PC-3 (cell line): Measurements from ENCODE around the gene MOB3A. TPM values are rescaled to one million over a fixed set of nuclear protein-coding genes. Genes with fewer than 3 reads are reported as not detected.
A peak's percentile ranks its signal among the peaks of the same experiment; 100 is the strongest.

Experiments
- ATAC-seq: fragments of 200-7000 bp; cut with Tn5 transposase; 2 replicates; pipeline ENCODE4 v1.9.1; 2020; ENCODE audit warnings: mild to moderate bottlenecking, moderate library complexity
- BruUV-seq: library from RNA; stranded (reverse); fragments of 400-500 nt; replicated peaks from 2 replicates; lab custom pipeline; 2021; lab: Mats Ljungman, UMichigan
- CTCF ChIA-PET: fragments of 300-600 bp; sonication (Branson Sonifier 250); formaldehyde crosslinking; loops from one replicate; lab custom pipeline; 2022; ENCODE audit warnings: antibody characterized with exemption; lab: Charles Lee
- POLR2A ChIA-PET: fragments of 300-600 bp; sonication (Branson Sonifier 250); formaldehyde crosslinking; loops from one replicate; lab custom pipeline; 2022; ENCODE audit warnings: antibody characterized with exemption; ENCODE audit not compliant: unreplicated experiment; lab: Charles Lee
- DNase-seq: peaks from one replicate; pipeline ENCODE4 v3.0.0-alpha.2; 2015
- H2AFZ ChIP-seq: fragments of 300-600 bp; sonication (generic); 2 replicates; pipeline ENCODE4 v1.6.0; 2016; ENCODE audit warnings: antibody characterized with exemption, low read length
- H3F3A ChIP-seq: fragments of 300-600 bp; sonication (generic); one replicate; pipeline ENCODE4 v1.6.0; 2017; ENCODE audit warnings: antibody characterized with exemption, low read length, control low read depth, mild to moderate bottlenecking; ENCODE audit not compliant: unreplicated experiment
- H3K27ac ChIP-seq: fragments of 300-600 bp; sonication (generic); 2 replicates; pipeline ENCODE4 v1.5.1; 2016; ENCODE audit warnings: mild to moderate bottlenecking, low read length
- H3K27me3 ChIP-seq: fragments of 300-600 bp; sonication (generic); 2 replicates; pipeline ENCODE4 v1.6.1; 2016; ENCODE audit warnings: low read length, mixed read lengths
- H3K36me3 ChIP-seq: fragments of 300-600 bp; sonication (generic); 2 replicates; pipeline ENCODE4 v1.6.1; 2016; ENCODE audit warnings: low read depth, mixed run types, low read length, mixed read lengths
- H3K4me1 ChIP-seq: fragments of 300-600 bp; sonication (generic); 2 replicates; pipeline ENCODE4 v1.5.1; 2016; ENCODE audit warnings: low read length; ENCODE audit not compliant: insufficient read depth
- H3K4me2 ChIP-seq: fragments of 300-600 bp; sonication (generic); 2 replicates; pipeline ENCODE4 v1.6.0; 2016; ENCODE audit warnings: low read length
- H3K4me3 ChIP-seq: fragments of 300-600 bp; sonication (generic); 2 replicates; pipeline ENCODE4 v1.5.1; 2016; ENCODE audit warnings: mild to moderate bottlenecking, low read length, mixed read lengths
- H3K79me2 ChIP-seq: fragments of 300-600 bp; sonication (generic); 2 replicates; pipeline ENCODE4 v1.6.1; 2017; ENCODE audit warnings: low read length, mixed read lengths
- H3K9ac ChIP-seq: fragments of 300-600 bp; sonication (generic); 2 replicates; pipeline ENCODE4 v1.6.0; 2016; ENCODE audit warnings: mild to moderate bottlenecking, low read length
- H3K9me2 ChIP-seq: fragments of 300-600 bp; sonication (generic); replicated peaks from 2 replicates; pipeline ENCODE4 v1.6.1; 2016; ENCODE audit warnings: mixed run types, low read length, mixed read lengths
- H3K9me3 ChIP-seq: fragments of 300-600 bp; sonication (generic); 2 replicates; pipeline ENCODE4 v1.6.1; 2016; ENCODE audit warnings: low read length, mixed read lengths
- H4K20me1 ChIP-seq: fragments of 300-600 bp; sonication (generic); 2 replicates; pipeline ENCODE4 v1.6.1; 2016; ENCODE audit warnings: low read length, mixed read lengths
- EZH2 ChIP-seq: fragments of 300-600 bp; sonication (generic); IDR thresholded peaks from one replicate; pipeline ENCODE4 v1.6.1; 2017; ENCODE audit warnings: antibody characterized with exemption, mild to moderate bottlenecking, low read length; ENCODE audit not compliant: unreplicated experiment
- EZH2phosphoT487 ChIP-seq: fragments of 300-600 bp; sonication (generic); IDR thresholded peaks from 2 replicates; pipeline ENCODE4 v1.6.1; 2018; ENCODE audit warnings: mild to moderate bottlenecking, antibody characterized with exemption, low read length, borderline replicate concordance
- intact Hi-C: fragments of 100-400 bp; cut with micrococcal nuclease; formaldehyde crosslinking; loops from 2 replicates; pipeline ENCODE4 v1.9.0; 2023
- total RNA-seq: library from RNA; depleted of rRNA; stranded (reverse); fragments of >200 nt; gene quantifications from 2 replicates; pipeline ENCODE4 v1.2.3, GENCODE V29; 2014
- TF ChIP-seq, protein P1 (sequence below): fragments of 300-600 bp; sonication (generic); conservative IDR thresholded peaks from 2 replicates; pipeline ENCODE4 v1.5.1; 2017; ENCODE audit warnings: antibody characterized with exemption, low read depth, mild to moderate bottlenecking, low read length

MOB3A gene
- total RNA-seq, 1 experiment from 2014 or later: 15.1 TPM

DNA sequence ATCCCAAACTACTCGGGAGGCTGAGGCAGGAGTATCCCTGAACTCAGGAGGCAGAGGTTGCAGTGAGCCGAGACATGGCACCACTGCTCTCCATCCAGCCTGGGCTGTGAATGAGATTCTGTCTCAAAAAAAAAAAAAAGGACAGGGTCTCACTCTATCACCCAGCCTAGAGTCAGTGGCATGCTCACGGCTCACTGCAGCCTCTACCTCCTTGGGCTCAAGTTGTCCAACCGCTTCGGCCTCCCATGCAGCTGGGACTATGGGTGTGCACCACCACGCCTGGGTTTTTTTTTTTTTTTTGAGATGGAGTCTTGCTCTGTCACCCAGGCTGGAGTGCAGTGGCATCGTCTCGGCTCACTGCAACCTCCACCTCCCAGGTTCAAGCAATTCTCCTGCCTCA lies 59.7 kb downstream of the MOB3A start:
- no peak overlapping the region for H3K4me2 ChIP-seq
- BruUV-seq: no TSS peak
- H3K9me3 ChIP-seq: no peaks in the 10 kb centered on the region
- no peaks in the 10 kb centered on the region for H3K79me2 ChIP-seq
- H3K36me3 ChIP-seq: peaks cover 2% of the 10 kb centered on the region; the same call in 1 of the 2 replicates
- H3K4me1 ChIP-seq: peaks cover 12% of the 10 kb centered on the region
- H3K9ac ChIP-seq: no peak overlapping the region
- POLR2A ChIA-PET: no interaction called here
- no peak for TF ChIP-seq EZH2phosphoT487
- TF ChIP-seq, protein P1, sequence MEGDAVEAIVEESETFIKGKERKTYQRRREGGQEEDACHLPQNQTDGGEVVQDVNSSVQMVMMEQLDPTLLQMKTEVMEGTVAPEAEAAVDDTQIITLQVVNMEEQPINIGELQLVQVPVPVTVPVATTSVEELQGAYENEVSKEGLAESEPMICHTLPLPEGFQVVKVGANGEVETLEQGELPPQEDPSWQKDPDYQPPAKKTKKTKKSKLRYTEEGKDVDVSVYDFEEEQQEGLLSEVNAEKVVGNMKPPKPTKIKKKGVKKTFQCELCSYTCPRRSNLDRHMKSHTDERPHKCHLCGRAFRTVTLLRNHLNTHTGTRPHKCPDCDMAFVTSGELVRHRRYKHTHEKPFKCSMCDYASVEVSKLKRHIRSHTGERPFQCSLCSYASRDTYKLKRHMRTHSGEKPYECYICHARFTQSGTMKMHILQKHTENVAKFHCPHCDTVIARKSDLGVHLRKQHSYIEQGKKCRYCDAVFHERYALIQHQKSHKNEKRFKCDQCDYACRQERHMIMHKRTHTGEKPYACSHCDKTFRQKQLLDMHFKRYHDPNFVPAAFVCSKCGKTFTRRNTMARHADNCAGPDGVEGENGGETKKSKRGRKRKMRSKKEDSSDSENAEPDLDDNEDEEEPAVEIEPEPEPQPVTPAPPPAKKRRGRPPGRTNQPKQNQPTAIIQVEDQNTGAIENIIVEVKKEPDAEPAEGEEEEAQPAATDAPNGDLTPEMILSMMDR: no peak
- no peak for TF ChIP-seq EZH2
- H2AFZ ChIP-seq: no peak overlapping the region
- DNase-seq (no peak), ATAC-seq (no peak)
- no peaks in the 10 kb centered on the region for H3K27me3 ChIP-seq
- CTCF ChIA-PET: no interaction called here
- H3K27ac ChIP-seq: no peak overlapping the region
- no peaks in the 10 kb centered on the region for H3F3A ChIP-seq
- no peaks in the 10 kb centered on the region for H3K9me2 ChIP-seq
- intact Hi-C loops: no loop called here
- no peak overlapping the region for H3K4me3 ChIP-seq
- H4K20me1 ChIP-seq: no peaks in the 10 kb centered on the region

GRCh38 chr19:2035590-2035991 lies 60.5 kb downstream of the MOB3A start:
- Histone ChIP-seq H3F3A (no peaks in the 10 kb centered on the region), H3K9me3 (no peaks in the 10 kb centered on the region), H3K27me3 (no peaks in the 10 kb centered on the region), H2AFZ (0 out of 2 replicates have a peak overlapping the region, but pooled peaks have one; percentile 56), H4K20me1 (no peaks in the 10 kb centered on the region), H3K79me2 (no peaks in the 10 kb centered on the region), H3K4me3 (no peak overlapping the region), H3K9me2 (no peaks in the 10 kb centered on the region), H3K36me3 (peaks cover 2% of the 10 kb centered on the region; the same call in 1 of the 2 replicates), H3K9ac (no peak overlapping the region), H3K27ac (peak overlapping the region; percentile 22; the same call in 1 of the 2 replicates), H3K4me2 (peak overlapping the region; percentile 47; the same call in 1 of the 2 replicates), H3K4me1 (peaks cover 12% of the 10 kb centered on the region)
- POLR2A ChIA-PET: interaction anchor here (0.6 kb wide), 1 partner anchor 147 kb away, joined by 6 read pairs; no protein-coding TSS in a partner anchor
- TSS peak; percentile 74 for BruUV-seq
- DNase-seq (no peak), ATAC-seq (no peak)
- CTCF ChIA-PET: no interaction called here
- intact Hi-C loops: no loop called here
- TF ChIP-seq EZH2phosphoT487: no peak
- TF ChIP-seq, protein P1: no peak
- no peak for TF ChIP-seq EZH2
